GM19351 (cell line): Measurements from ENCODE around the gene PHTF1.

ENCODE experiments used
- ATAC-seq: cut with Tn5 transposase; IDR thresholded peaks from one replicate; pipeline ENCODE4 v1.9.1; 2021; ENCODE audit warnings: mild to moderate bottlenecking, moderate library complexity; ENCODE audit not compliant: unreplicated experiment

Gene PHTF1

GRCh38 chr1:113670650-113671049, 88.6 kb downstream of the PHTF1 start:
- no peak for ATAC-seq

- no peak for ATAC-seq
Measured at GRCh38 chr1:113669988-113670387, 89.3 kb downstream of the PHTF1 start.

- ATAC-seq: no peak
Measured at GRCh38 chr1:113666126-113666525, 93.2 kb downstream of the PHTF1 start.

- no peak for ATAC-seq
Measured at GRCh38 chr1:113665071-113665470, 94.2 kb downstream of the PHTF1 start.

GRCh38 chr1:113663165-113663951, 95.9 kb downstream of the PHTF1 start:
- no peak for ATAC-seq

GRCh38 chr1:113662101-113662500, 97.2 kb downstream of the PHTF1 start:
- ATAC-seq: no peak

GRCh38 chr1:113660088-113660487, 99.2 kb downstream of the PHTF1 start:
- no peak for ATAC-seq

GRCh38 chr1:113659556-113659955, 99.7 kb downstream of the PHTF1 start:
- ATAC-seq: no peak

- no peak for ATAC-seq
Measured at GRCh38 chr1:113659035-113659434, 100.3 kb downstream of the PHTF1 start.

GRCh38 chr1:113657556-113658063, 101.7 kb downstream of the PHTF1 start:
- no peak for ATAC-seq

- ATAC-seq: no peak
Measured at GRCh38 chr1:113657126-113657525, 102.2 kb downstream of the PHTF1 start.

GRCh38 chr1:113654883-113655282, 104.4 kb downstream of the PHTF1 start:
- ATAC-seq: no peak

- ATAC-seq: no peak
Measured at GRCh38 chr1:113653741-113654140, 105.5 kb downstream of the PHTF1 start.

GRCh38 chr1:113652771-113653170, 106.5 kb downstream of the PHTF1 start:
- no peak for ATAC-seq

- no peak for ATAC-seq
Measured at GRCh38 chr1:113648478-113648877, 110.8 kb downstream of the PHTF1 start.

- ATAC-seq: no peak
Measured at GRCh38 chr1:113647164-113647563, 112.1 kb downstream of the PHTF1 start.
